ENCODE data around the gene MAP3K5. TPM values are rescaled to one million over a fixed set of nuclear protein-coding genes. Genes with fewer than 3 reads are reported as not detected.

MAP3K5 gene
- total RNA-seq, 4 donors from 2014 or later, result 26.9 to 64.5 (median 34.0) TPM

DNA sequence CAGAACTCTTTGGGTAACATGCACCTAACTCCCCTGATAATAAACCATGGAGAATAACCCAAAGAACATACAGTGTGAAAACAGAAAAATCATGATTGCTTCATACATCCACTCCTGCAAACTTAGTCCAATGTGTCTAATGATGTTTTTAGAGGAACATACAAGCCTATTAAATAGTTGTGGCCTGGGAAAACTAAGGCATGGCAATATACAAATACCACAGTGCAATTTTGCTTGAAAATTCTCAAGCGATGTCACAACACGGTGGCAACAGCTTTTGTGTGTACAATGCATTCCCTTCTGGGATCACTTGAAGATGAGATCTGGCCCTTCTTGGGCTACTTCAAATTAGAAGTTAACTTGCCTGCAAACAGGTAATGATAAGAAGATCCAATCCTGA lies 16.7 kb downstream of the MAP3K5 start:
- TF ChIP-seq, protein P1, sequence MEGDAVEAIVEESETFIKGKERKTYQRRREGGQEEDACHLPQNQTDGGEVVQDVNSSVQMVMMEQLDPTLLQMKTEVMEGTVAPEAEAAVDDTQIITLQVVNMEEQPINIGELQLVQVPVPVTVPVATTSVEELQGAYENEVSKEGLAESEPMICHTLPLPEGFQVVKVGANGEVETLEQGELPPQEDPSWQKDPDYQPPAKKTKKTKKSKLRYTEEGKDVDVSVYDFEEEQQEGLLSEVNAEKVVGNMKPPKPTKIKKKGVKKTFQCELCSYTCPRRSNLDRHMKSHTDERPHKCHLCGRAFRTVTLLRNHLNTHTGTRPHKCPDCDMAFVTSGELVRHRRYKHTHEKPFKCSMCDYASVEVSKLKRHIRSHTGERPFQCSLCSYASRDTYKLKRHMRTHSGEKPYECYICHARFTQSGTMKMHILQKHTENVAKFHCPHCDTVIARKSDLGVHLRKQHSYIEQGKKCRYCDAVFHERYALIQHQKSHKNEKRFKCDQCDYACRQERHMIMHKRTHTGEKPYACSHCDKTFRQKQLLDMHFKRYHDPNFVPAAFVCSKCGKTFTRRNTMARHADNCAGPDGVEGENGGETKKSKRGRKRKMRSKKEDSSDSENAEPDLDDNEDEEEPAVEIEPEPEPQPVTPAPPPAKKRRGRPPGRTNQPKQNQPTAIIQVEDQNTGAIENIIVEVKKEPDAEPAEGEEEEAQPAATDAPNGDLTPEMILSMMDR (IDR thresholded peaks at IDR 0.05), result no peak
- no peak for TF ChIP-seq POLR2A (IDR thresholded peaks at IDR 0.05)
- TF ChIP-seq EP300 (IDR thresholded peaks at IDR 0.05), result no peak
- no peaks in the 10 kb centered on the region for H3K27me3 ChIP-seq
- WGBS, 2 donors, result 88 to 90% methylated on average over 2 of the region's 2 CpGs

DNA sequence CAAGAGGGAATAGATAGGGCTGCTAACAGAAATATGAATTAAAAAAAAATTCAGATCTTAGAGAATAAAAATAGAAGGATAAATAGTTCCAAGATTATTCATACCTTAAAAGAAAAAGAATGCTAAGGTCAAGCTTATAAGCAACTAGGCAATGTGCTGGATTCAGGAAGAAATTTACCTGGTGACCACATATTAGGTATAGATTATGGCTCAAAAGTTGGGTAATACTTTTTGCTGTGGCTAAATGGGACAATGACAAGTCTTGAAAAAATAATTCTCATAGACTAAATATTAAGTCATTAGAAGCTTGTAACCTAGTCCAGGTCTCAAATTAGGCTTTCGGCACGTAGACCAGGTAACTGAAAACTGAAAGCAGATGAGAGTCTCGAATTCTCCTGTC lies 17.2 kb downstream of the MAP3K5 start:
- Histone ChIP-seq H3K9me3 (no peaks in the 10 kb centered on the region), H3K27ac (no peak overlapping the region), H3K4me3 (no peak overlapping the region), H3K27me3 (no peaks in the 10 kb centered on the region), H3K4me1 (peaks cover 0 to 38% (median 21%) of the 10 kb centered on the region in 4 donors), H3K36me3 (no peaks in the 10 kb centered on the region)
- TF ChIP-seq, protein P1 (IDR thresholded peaks at IDR 0.05), result no peak
- no peak for TF ChIP-seq POLR2A (IDR thresholded peaks at IDR 0.05)
- no peak for TF ChIP-seq EP300 (IDR thresholded peaks at IDR 0.05)
- no peak for DNase-seq (ENCODE audit: low spot score in 2 of 2)
- 84 to 93% methylated on average over 3 of the region's 3 CpGs for WGBS, 2 donors

More for the DNA sequence above, 16.7 kb downstream of the MAP3K5 start:
- DNase-seq (ENCODE audit: low spot score in 2 of 2), result no peak
- Histone ChIP-seq H3K9me3 (no peaks in the 10 kb centered on the region), H3K36me3 (no peaks in the 10 kb centered on the region), H3K4me3 (no peak overlapping the region), H3K4me1 (peaks cover 0 to 38% (median 23%) of the 10 kb centered on the region in 4 donors), H3K27ac (no peak overlapping the region)

GRCh38 chr6:136774228-136775041 lies 17.8 kb downstream of the MAP3K5 start:
- peaks cover 0 to 38% (median 18%) of the 10 kb centered on the region in 4 donors for H3K4me1 ChIP-seq
- H3K36me3 ChIP-seq, result no peaks in the 10 kb centered on the region
- WGBS, 2 donors, result 59 to 64% methylated on average over 6 of the region's 6 CpGs
- no peak for DNase-seq (ENCODE audit: low spot score in 2 of 2)
- peak in 1 of 2 donors; percentile 45 for TF ChIP-seq EP300 (IDR thresholded peaks at IDR 0.05)
- no peak for TF ChIP-seq POLR2A (IDR thresholded peaks at IDR 0.05)
- H3K27me3 ChIP-seq, result no peaks in the 10 kb centered on the region
- peak overlapping the region in 2 of 4 donors; percentile 55 to 62 for H3K27ac ChIP-seq
- H3K9me3 ChIP-seq, result no peaks in the 10 kb centered on the region
- no peak overlapping the region for H3K4me3 ChIP-seq

- Histone ChIP-seq H3K27ac (peak overlapping the region in 3 of 4 donors; percentile 18 to 62 (median 55)), H3K4me1 (peaks cover 0 to 38% (median 18%) of the 10 kb centered on the region in 4 donors)
- TF ChIP-seq, protein P1 (IDR thresholded peaks at IDR 0.05), result no peak
- TF ChIP-seq POLR2A (IDR thresholded peaks at IDR 0.05), result no peak
- no peak for TF ChIP-seq EP300 (IDR thresholded peaks at IDR 0.05)
Measured at GRCh38 chr6:136773473-136773796, 18.8 kb downstream of the MAP3K5 start.

GRCh38 chr6:136772685-136773472 lies 19.4 kb downstream of the MAP3K5 start:
- peak; percentile 19 to 43 for DNase-seq (ENCODE audit: low spot score in 2 of 2)
- no peaks in the 10 kb centered on the region for H3K36me3 ChIP-seq
- TF ChIP-seq, protein P1 (IDR thresholded peaks at IDR 0.05), result no peak
- no peak for TF ChIP-seq EP300 (IDR thresholded peaks at IDR 0.05)
- no peak for TF ChIP-seq POLR2A (IDR thresholded peaks at IDR 0.05)
- H3K27me3 ChIP-seq, result no peaks in the 10 kb centered on the region
- no peaks in the 10 kb centered on the region for H3K9me3 ChIP-seq
- peaks cover 0 to 38% (median 18%) of the 10 kb centered on the region in 4 donors for H3K4me1 ChIP-seq
- H3K27ac ChIP-seq, result peak overlapping the region in 3 of 4 donors; percentile 18 to 62 (median 55)
- 61 to 63% methylated on average over 6 of the region's 6 CpGs for WGBS, 2 donors
- no peak overlapping the region for H3K4me3 ChIP-seq

More at GRCh38 chr6:136773473-136773796, 18.8 kb downstream of the MAP3K5 start:
- no peak overlapping the region for H3K4me3 ChIP-seq
- no peaks in the 10 kb centered on the region for H3K27me3 ChIP-seq
- H3K9me3 ChIP-seq, result no peaks in the 10 kb centered on the region
- no peak for DNase-seq (ENCODE audit: low spot score in 2 of 2)
- 90 to 92% methylated on average over 4 of the region's 4 CpGs for WGBS, 2 donors
- no peaks in the 10 kb centered on the region for H3K36me3 ChIP-seq
